NOMO-1 (cell line): Measurements from ENCODE around the gene ZNF236.
"Not testable (repeated sequence)": the region's sequence is repeated elsewhere in the genome, so short reads cannot be mapped to it uniquely, and the experiment has no call there.

ENCODE experiments used
- DNase-seq, 2 experiments: peaks; one replicate each; lab custom pipeline; 2025; ENCODE audit not compliant: unreplicated experiment in 2 of 2; lab: John Stamatoyannopoulos, UW

Gene ZNF236

GRCh38 chr18:76938619-76939018 is 116.3 kb downstream of the ZNF236 start:
- no peak for DNase-seq

- DNase-seq = no peak
These were observed 118.9 kb downstream of the ZNF236 start for GRCh38 chr18:76941284-76941683.

- DNase-seq = no peak
These were observed 121.4 kb downstream of the ZNF236 start for GRCh38 chr18:76943542-76944339.

GRCh38 chr18:76944346-76944745 is 122.0 kb downstream of the ZNF236 start:
- not testable (repeated sequence) for DNase-seq

- no peak for DNase-seq
These were observed 126.0 kb downstream of the ZNF236 start for GRCh38 chr18:76948345-76948744.

- DNase-seq = no peak
These were observed 129.3 kb downstream of the ZNF236 start for GRCh38 chr18:76951456-76952247.

GRCh38 chr18:76952747-76953146 is 130.4 kb downstream of the ZNF236 start:
- DNase-seq = no peak

GRCh38 chr18:76953156-76953555 is 130.8 kb downstream of the ZNF236 start:
- DNase-seq = no peak

- DNase-seq = no peak
These were observed 131.4 kb downstream of the ZNF236 start for GRCh38 chr18:76953583-76954233.

- DNase-seq = no peak
These were observed 133.3 kb downstream of the ZNF236 start for GRCh38 chr18:76955524-76956170.

GRCh38 chr18:76956648-76957047 is 134.3 kb downstream of the ZNF236 start:
- DNase-seq = no peak

GRCh38 chr18:76957384-76958355 is 135.3 kb downstream of the ZNF236 start:
- DNase-seq = no peak

- DNase-seq = no peak
These were observed 136.5 kb downstream of the ZNF236 start for GRCh38 chr18:76958692-76959341.

- DNase-seq = no peak
These were observed 137.2 kb downstream of the ZNF236 start for GRCh38 chr18:76959605-76960004.

- no peak for DNase-seq
These were observed 138.2 kb downstream of the ZNF236 start for GRCh38 chr18:76960528-76961035.

GRCh38 chr18:76962851-76963250 is 140.5 kb downstream of the ZNF236 start:
- DNase-seq = no peak

- DNase-seq = no peak
These were observed 141.6 kb downstream of the ZNF236 start for GRCh38 chr18:76963936-76964335.

- not testable (repeated sequence) for DNase-seq
These were observed 143.3 kb downstream of the ZNF236 start for GRCh38 chr18:76965555-76966151.

- not testable (repeated sequence) for DNase-seq
These were observed 144.9 kb downstream of the ZNF236 start for GRCh38 chr18:76967299-76967698.
